ENCODE data around the gene BMP10. TPM values are rescaled to one million over a fixed set of nuclear protein-coding genes. Genes with fewer than 3 reads are reported as not detected.

BMP10 gene
- total RNA-seq, 1 experiment from 2014 or later: not detected

GRCh38 chr2:68822207-68822872 lies 48.9 kb downstream of the BMP10 start:
- Histone ChIP-seq H3K9me2 (replicated peaks; ENCODE audit: low read length) (no peaks in the 10 kb centered on the region), H3F3A (ENCODE audit: low read length, unreplicated experiment) (no peaks in the 10 kb centered on the region), H3K9me3 (ENCODE audit: low read length) (no peaks in the 10 kb centered on the region), H2AFZ (ENCODE audit: low read length) (no peak overlapping the region), H3K4me3 (ENCODE audit: low read length) (no peak overlapping the region), H4K20me1 (ENCODE audit: low read length) (no peaks in the 10 kb centered on the region), H3K27me3 (ENCODE audit: low read length) (no peaks in the 10 kb centered on the region), H3K27ac (ENCODE audit: low read length) (no peak overlapping the region), H3K4me2 (ENCODE audit: low read length) (no peak overlapping the region), H3K4me1 (ENCODE audit: insufficient read depth, low read length) (peaks cover 6% of the 10 kb centered on the region; the same call in 1 of the 2 replicates), H3K36me3 (ENCODE audit: low read depth, low read length) (no peaks in the 10 kb centered on the region), H3K9ac (ENCODE audit: low read length) (no peak overlapping the region), H3K79me2 (ENCODE audit: low read length) (no peaks in the 10 kb centered on the region)
- no TSS peak for BruUV-seq (replicated peaks)
- ChIA-PET POLR2A (ENCODE audit: unreplicated experiment) (no interaction called here), CTCF (no interaction called here)
- DNase-seq: no peak
- ATAC-seq: no peak
- intact Hi-C loops (cut with micrococcal nuclease): no loop called here
- TF ChIP-seq, protein P1, sequence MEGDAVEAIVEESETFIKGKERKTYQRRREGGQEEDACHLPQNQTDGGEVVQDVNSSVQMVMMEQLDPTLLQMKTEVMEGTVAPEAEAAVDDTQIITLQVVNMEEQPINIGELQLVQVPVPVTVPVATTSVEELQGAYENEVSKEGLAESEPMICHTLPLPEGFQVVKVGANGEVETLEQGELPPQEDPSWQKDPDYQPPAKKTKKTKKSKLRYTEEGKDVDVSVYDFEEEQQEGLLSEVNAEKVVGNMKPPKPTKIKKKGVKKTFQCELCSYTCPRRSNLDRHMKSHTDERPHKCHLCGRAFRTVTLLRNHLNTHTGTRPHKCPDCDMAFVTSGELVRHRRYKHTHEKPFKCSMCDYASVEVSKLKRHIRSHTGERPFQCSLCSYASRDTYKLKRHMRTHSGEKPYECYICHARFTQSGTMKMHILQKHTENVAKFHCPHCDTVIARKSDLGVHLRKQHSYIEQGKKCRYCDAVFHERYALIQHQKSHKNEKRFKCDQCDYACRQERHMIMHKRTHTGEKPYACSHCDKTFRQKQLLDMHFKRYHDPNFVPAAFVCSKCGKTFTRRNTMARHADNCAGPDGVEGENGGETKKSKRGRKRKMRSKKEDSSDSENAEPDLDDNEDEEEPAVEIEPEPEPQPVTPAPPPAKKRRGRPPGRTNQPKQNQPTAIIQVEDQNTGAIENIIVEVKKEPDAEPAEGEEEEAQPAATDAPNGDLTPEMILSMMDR (conservative IDR thresholded peaks at IDR 0.05; ENCODE audit: low read depth, low read length): no peak

- no peak overlapping the region for H2AFZ ChIP-seq (ENCODE audit: low read length)
Measured at GRCh38 chr2:68819556-68819955, 51.6 kb downstream of the BMP10 start.

GRCh38 chr2:68817306-68817705 lies 53.9 kb downstream of the BMP10 start:
- intact Hi-C loops (cut with micrococcal nuclease): no loop called here
- BruUV-seq (replicated peaks): no TSS peak
- Histone ChIP-seq H3K79me2 (ENCODE audit: low read length) (no peaks in the 10 kb centered on the region), H4K20me1 (ENCODE audit: low read length) (no peaks in the 10 kb centered on the region), H3F3A (ENCODE audit: low read length, unreplicated experiment) (no peaks in the 10 kb centered on the region), H3K9me3 (ENCODE audit: low read length) (no peaks in the 10 kb centered on the region), H2AFZ (ENCODE audit: low read length) (no peak overlapping the region), H3K27ac (ENCODE audit: low read length) (no peak overlapping the region), H3K36me3 (ENCODE audit: low read depth, low read length) (no peaks in the 10 kb centered on the region), H3K9me2 (replicated peaks; ENCODE audit: low read length) (no peaks in the 10 kb centered on the region), H3K27me3 (ENCODE audit: low read length) (no peaks in the 10 kb centered on the region), H3K9ac (ENCODE audit: low read length) (no peak overlapping the region), H3K4me3 (ENCODE audit: low read length) (no peak overlapping the region), H3K4me2 (ENCODE audit: low read length) (no peak overlapping the region), H3K4me1 (ENCODE audit: insufficient read depth, low read length) (no peaks in the 10 kb centered on the region)
- TF ChIP-seq EZH2 (IDR thresholded peaks at IDR 0.05; ENCODE audit: low read length, unreplicated experiment): no peak
- TF ChIP-seq, protein P1 (conservative IDR thresholded peaks at IDR 0.05; ENCODE audit: low read depth, low read length): no peak
- no peak for TF ChIP-seq EZH2phosphoT487 (IDR thresholded peaks at IDR 0.05; ENCODE audit: borderline replicate concordance, low read length)
- ChIA-PET CTCF (no interaction called here), POLR2A (ENCODE audit: unreplicated experiment) (no interaction called here)
- ATAC-seq (no peak), DNase-seq (no peak)

More at GRCh38 chr2:68819556-68819955, 51.6 kb downstream of the BMP10 start:
- no peak for ATAC-seq
- H3F3A ChIP-seq (ENCODE audit: low read length, unreplicated experiment): no peaks in the 10 kb centered on the region
- H3K79me2 ChIP-seq (ENCODE audit: low read length): no peaks in the 10 kb centered on the region
- H3K36me3 ChIP-seq (ENCODE audit: low read depth, low read length): no peaks in the 10 kb centered on the region
- no peaks in the 10 kb centered on the region for H4K20me1 ChIP-seq (ENCODE audit: low read length)
- no peak overlapping the region for H3K27ac ChIP-seq (ENCODE audit: low read length)
- H3K9ac ChIP-seq (ENCODE audit: low read length): no peak overlapping the region
- TF ChIP-seq EZH2phosphoT487 (IDR thresholded peaks at IDR 0.05; ENCODE audit: borderline replicate concordance, low read length) (no peak), EZH2 (IDR thresholded peaks at IDR 0.05; ENCODE audit: low read length, unreplicated experiment) (no peak)
- TF ChIP-seq, protein P1 (conservative IDR thresholded peaks at IDR 0.05; ENCODE audit: low read depth, low read length): no peak
- 0 out of 2 replicates have a peak, but pooled peaks cover under 1% of the 10 kb centered on the region for H3K4me1 ChIP-seq (ENCODE audit: insufficient read depth, low read length)
- H3K27me3 ChIP-seq (ENCODE audit: low read length): no peaks in the 10 kb centered on the region
- POLR2A ChIA-PET (ENCODE audit: unreplicated experiment): no interaction called here
- H3K9me3 ChIP-seq (ENCODE audit: low read length): no peaks in the 10 kb centered on the region
- H3K4me2 ChIP-seq (ENCODE audit: low read length): no peak overlapping the region
- no peaks in the 10 kb centered on the region for H3K9me2 ChIP-seq (replicated peaks; ENCODE audit: low read length)
- CTCF ChIA-PET: no interaction called here
- DNase-seq: no peak
- intact Hi-C loops (cut with micrococcal nuclease): no loop called here
- no peak overlapping the region for H3K4me3 ChIP-seq (ENCODE audit: low read length)
- no TSS peak for BruUV-seq (replicated peaks)

Data from PC-3 (cell line).